ENCODE measurements around the gene TRAFD1. TPM values are rescaled to one million over a fixed set of nuclear protein-coding genes. Genes with fewer than 3 reads are reported as not detected.
A peak's percentile ranks its signal among the peaks of the same experiment; 100 is the strongest.

Gene TRAFD1
- total RNA-seq, 1 donor from 2014 or later = 27.5 TPM

DNA sequence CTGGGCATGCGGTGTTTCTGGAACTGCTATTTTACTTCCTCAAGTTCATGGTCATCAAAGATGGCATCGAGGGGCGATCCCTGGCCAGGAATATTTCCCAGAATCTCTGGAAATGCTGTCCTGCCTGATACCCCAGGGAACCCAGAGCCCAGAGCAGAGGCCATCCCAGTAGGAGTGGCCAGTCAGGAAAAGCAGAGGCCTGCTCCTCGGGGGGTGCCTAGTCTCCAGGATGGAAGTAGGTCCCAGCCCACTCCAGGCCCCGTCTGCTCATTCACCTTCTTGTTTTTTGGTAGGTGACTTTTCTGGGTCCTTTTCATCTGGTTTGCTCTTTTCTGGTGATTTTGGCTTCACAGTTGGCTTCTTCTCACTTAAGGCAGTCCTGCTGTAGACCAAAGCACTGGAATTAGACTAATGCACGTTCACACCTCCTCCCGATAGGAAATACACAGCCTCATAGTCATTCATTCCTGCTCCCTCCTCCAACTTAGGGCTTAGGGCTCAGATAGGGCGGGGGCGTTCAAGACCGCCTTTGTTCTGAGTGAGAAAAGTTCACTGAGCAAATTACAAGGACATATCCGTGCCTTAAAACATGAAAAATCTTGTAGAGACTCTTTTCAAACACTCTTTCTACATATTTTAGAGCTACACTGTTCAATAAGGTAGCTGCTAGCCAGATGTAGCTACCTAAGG is 51.1 kb downstream of the TRAFD1 start:
- no peaks in the 10 kb centered on the region for H3K9me3 Mint-ChIP-seq (ENCODE audit: low read depth)
- TF ChIP-seq, protein P1, sequence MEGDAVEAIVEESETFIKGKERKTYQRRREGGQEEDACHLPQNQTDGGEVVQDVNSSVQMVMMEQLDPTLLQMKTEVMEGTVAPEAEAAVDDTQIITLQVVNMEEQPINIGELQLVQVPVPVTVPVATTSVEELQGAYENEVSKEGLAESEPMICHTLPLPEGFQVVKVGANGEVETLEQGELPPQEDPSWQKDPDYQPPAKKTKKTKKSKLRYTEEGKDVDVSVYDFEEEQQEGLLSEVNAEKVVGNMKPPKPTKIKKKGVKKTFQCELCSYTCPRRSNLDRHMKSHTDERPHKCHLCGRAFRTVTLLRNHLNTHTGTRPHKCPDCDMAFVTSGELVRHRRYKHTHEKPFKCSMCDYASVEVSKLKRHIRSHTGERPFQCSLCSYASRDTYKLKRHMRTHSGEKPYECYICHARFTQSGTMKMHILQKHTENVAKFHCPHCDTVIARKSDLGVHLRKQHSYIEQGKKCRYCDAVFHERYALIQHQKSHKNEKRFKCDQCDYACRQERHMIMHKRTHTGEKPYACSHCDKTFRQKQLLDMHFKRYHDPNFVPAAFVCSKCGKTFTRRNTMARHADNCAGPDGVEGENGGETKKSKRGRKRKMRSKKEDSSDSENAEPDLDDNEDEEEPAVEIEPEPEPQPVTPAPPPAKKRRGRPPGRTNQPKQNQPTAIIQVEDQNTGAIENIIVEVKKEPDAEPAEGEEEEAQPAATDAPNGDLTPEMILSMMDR (IDR thresholded peaks at IDR 0.05) = no peak
- H3K36me3 Mint-ChIP-seq (ENCODE audit: low read depth) = peaks cover 31% of the 10 kb centered on the region
- peak; percentile 48 for DNase-seq (ENCODE audit: low spot score)
- H3K27ac Mint-ChIP-seq (ENCODE audit: unreplicated experiment) = no peak overlapping the region
- no peaks in the 10 kb centered on the region for H3K27me3 Mint-ChIP-seq (ENCODE audit: low read depth)
- H3K4me3 Mint-ChIP-seq (ENCODE audit: unreplicated experiment) = no peak overlapping the region
- H3K4me1 Mint-ChIP-seq (ENCODE audit: low read depth) = no peaks in the 10 kb centered on the region

DNA sequence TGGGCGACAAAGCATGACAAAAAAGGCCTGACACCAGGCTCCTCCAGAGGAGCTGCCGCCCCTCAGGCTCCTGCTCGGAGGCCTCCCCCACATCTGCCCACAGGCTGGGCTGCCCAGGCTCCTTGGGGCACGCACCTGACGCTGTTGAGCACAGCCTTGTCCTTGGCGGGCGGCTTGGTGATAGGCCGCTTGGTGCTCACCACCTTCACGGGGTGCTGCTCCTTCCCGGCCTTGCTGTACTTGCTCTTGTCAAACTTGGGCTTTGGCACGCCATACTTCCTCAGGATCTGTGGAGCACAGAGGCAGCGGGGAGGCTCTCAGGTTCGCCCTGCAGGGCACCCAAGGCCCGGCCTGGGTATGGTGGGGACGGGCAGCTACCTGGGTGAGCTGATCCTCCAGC is 53.4 kb downstream of the TRAFD1 start:
- H3K4me1 Mint-ChIP-seq (ENCODE audit: low read depth) = peaks cover 9% of the 10 kb centered on the region
- H3K4me3 Mint-ChIP-seq (ENCODE audit: unreplicated experiment) = no peak overlapping the region
- peaks cover 28% of the 10 kb centered on the region for H3K36me3 Mint-ChIP-seq (ENCODE audit: low read depth)
- H3K27me3 Mint-ChIP-seq (ENCODE audit: low read depth) = no peaks in the 10 kb centered on the region
- no peaks in the 10 kb centered on the region for H3K9me3 Mint-ChIP-seq (ENCODE audit: low read depth)
- DNase-seq (ENCODE audit: low spot score) = no peak
- TF ChIP-seq, protein P1 (IDR thresholded peaks at IDR 0.05) = no peak
- H3K27ac Mint-ChIP-seq (ENCODE audit: unreplicated experiment) = no peak overlapping the region

DNA sequence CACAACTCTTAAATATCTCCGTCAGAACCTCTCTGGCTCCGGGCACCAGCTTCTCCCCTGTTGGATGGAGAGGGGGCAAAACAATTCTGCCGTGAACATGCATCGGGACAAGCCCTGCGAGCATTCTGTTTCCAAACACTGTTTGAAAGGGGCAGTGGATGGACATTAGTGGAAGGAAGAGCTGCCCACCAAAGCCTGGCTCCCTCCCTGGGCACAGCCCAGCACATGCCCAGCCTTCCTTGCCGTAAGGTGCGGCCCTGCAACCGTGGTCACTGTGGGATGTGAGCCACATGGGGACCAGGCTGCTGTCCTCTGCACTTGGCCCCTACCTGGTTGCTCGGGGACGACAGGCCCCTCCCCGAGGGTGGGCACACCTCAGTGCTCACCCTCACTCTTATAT is 54.0 kb downstream of the TRAFD1 start:
- no peaks in the 10 kb centered on the region for H3K9me3 Mint-ChIP-seq (ENCODE audit: low read depth)
- peaks cover 9% of the 10 kb centered on the region for H3K4me1 Mint-ChIP-seq (ENCODE audit: low read depth)
- no peak overlapping the region for H3K4me3 Mint-ChIP-seq (ENCODE audit: unreplicated experiment)
- no peak overlapping the region for H3K27ac Mint-ChIP-seq (ENCODE audit: unreplicated experiment)
- H3K36me3 Mint-ChIP-seq (ENCODE audit: low read depth) = peaks cover 28% of the 10 kb centered on the region
- H3K27me3 Mint-ChIP-seq (ENCODE audit: low read depth) = no peaks in the 10 kb centered on the region
- TF ChIP-seq, protein P1 (IDR thresholded peaks at IDR 0.05) = no peak
- DNase-seq (ENCODE audit: low spot score) = no peak

DNA sequence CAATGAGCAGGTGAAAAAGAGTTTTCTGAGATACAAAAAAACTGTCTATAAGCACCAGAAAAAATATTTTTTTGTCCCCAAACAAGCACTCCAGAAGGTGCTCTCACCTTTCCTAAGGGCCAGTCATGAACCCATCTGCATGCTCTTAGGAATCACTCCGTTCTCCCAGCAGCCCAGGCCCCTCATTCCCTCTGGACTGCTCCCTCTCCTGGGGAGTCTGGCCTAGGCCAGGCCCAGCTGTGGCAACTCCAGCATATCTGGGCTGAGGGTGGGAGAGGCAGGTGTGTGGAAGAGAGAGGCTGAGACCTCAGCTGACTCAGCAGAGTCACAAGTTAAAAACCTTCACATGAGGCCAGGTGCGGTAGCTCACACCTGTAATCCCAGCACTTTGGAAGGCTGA is 54.6 kb downstream of the TRAFD1 start:
- no peaks in the 10 kb centered on the region for H3K27me3 Mint-ChIP-seq (ENCODE audit: low read depth)
- peaks cover 27% of the 10 kb centered on the region for H3K36me3 Mint-ChIP-seq (ENCODE audit: low read depth)
- TF ChIP-seq, protein P1 (IDR thresholded peaks at IDR 0.05) = no peak
- no peak for DNase-seq (ENCODE audit: low spot score)
- H3K4me3 Mint-ChIP-seq (ENCODE audit: unreplicated experiment) = no peak overlapping the region
- H3K4me1 Mint-ChIP-seq (ENCODE audit: low read depth) = peaks cover 9% of the 10 kb centered on the region
- H3K9me3 Mint-ChIP-seq (ENCODE audit: low read depth) = no peaks in the 10 kb centered on the region
- no peak overlapping the region for H3K27ac Mint-ChIP-seq (ENCODE audit: unreplicated experiment)

DNA sequence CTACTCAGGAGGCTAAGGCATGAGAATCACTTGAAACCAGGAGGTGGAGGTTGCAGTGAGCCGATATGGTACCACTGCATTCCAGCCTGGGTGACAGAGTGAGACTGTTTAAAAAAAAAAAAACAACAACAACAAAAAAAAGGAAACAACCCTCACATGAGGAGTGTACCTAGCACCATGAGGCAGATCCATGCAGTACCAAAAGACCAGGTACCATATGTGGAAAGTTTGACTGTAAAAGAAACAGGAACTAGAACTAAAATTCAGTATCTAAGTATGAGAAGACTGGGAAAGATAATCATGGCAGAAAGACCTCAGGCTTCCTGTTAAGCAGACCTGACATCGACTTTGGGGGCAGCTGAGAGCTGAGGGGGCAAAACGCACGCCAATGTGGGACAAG is 55.1 kb downstream of the TRAFD1 start:
- no peak overlapping the region for H3K27ac Mint-ChIP-seq (ENCODE audit: unreplicated experiment)
- H3K4me1 Mint-ChIP-seq (ENCODE audit: low read depth) = peaks cover 9% of the 10 kb centered on the region
- TF ChIP-seq, protein P1 (IDR thresholded peaks at IDR 0.05) = no peak
- DNase-seq (ENCODE audit: low spot score) = no peak
- H3K4me3 Mint-ChIP-seq (ENCODE audit: unreplicated experiment) = no peak overlapping the region
- H3K9me3 Mint-ChIP-seq (ENCODE audit: low read depth) = no peaks in the 10 kb centered on the region
- H3K27me3 Mint-ChIP-seq (ENCODE audit: low read depth) = no peaks in the 10 kb centered on the region
- peaks cover 22% of the 10 kb centered on the region for H3K36me3 Mint-ChIP-seq (ENCODE audit: low read depth)
